ENCODE measurements around the gene RAPGEF4. TPM values are rescaled to one million over a fixed set of nuclear protein-coding genes. Genes with fewer than 3 reads are reported as not detected.
A peak's percentile ranks its signal among the peaks of the same experiment; 100 is the strongest.

Gene RAPGEF4
- total RNA-seq, 1 experiment from 2014 or later = not detected

DNA sequence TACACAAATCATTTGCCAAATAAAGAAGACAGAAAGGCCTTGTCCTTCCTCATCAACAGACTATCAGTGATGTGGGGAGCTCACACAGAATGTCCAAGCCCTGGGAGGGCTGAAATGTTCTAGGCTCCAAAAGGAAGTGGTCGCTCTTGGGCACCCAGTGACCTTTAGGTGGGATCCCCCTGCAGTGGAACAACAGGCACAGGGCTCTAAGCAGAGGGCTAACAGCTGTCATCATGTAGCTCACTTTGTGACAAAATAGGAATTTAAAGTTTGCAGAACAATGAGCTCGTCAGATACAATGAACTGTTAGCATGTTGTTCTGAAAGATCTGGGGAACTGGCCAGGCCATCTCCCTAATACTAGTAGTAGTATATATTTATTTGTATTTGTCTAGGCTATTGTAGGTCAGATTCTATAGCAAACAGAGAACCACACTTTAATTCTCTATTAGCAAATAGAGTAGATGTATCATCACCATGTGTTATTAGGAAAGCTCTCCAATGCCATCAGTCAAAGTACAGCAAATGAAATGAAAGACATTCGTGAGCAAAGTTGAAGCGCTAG lies 188.5 kb downstream of the RAPGEF4 start:
- Mint-ChIP-seq H3K4me3 (ENCODE audit: unreplicated experiment) (no peak overlapping the region), H3K9me3 (ENCODE audit: unreplicated experiment) (no peaks in the 10 kb centered on the region), H3K27me3 (ENCODE audit: insufficient read depth, unreplicated experiment) (peaks cover 8% of the 10 kb centered on the region), H3K27ac (ENCODE audit: low read depth, unreplicated experiment) (no peak overlapping the region), H3K4me1 (ENCODE audit: insufficient read depth, unreplicated experiment) (peaks cover 13% of the 10 kb centered on the region), H3K36me3 (ENCODE audit: insufficient read depth, unreplicated experiment) (no peaks in the 10 kb centered on the region)
- ChIA-PET POLR2A (interaction anchor here (0.6 to 0.8 kb wide), 3 partner anchors 9 to 109 kb away, joined by 3 to 4 read pairs (median 3); no protein-coding TSS in a partner anchor), CTCF (interaction anchor here (0.6 to 5.0 kb wide), 6 partner anchors 8 to 118 kb away, joined by 4 to 34 read pairs (median 12); no protein-coding TSS in a partner anchor)
- DNase-seq (ENCODE audit: unreplicated experiment) = no peak
- TF ChIP-seq CTCF (IDR thresholded peaks at IDR 0.05; ENCODE audit: unreplicated experiment) = no peak
- no TSS peak for BruUV-seq (replicated peaks)
- intact Hi-C loops (cut with micrococcal nuclease) = no loop called here

DNA sequence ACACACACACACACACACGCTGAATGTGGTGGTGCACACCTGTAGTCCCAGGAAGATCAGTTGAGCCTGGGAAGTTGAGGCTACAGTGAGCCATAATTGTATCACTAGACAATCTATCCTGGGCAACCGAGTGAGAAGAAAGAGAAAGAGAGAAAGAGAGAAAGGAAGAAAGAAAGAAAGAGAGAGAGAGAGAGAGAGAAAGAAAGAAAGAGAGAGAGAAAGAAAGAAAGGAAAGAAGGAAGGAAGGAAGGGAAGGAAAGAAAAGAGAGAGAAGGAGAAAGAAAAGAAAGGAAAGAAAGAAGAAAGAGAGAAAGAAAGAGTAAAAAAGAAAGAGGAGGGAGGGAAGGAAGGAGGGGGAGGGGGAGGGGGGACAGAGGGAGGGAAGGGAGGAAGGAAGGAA lies 190.0 kb downstream of the RAPGEF4 start:
- Mint-ChIP-seq H3K36me3 (ENCODE audit: insufficient read depth, unreplicated experiment) (no peaks in the 10 kb centered on the region), H3K9me3 (ENCODE audit: unreplicated experiment) (no peaks in the 10 kb centered on the region), H3K4me1 (ENCODE audit: insufficient read depth, unreplicated experiment) (peaks cover 24% of the 10 kb centered on the region), H3K27me3 (ENCODE audit: insufficient read depth, unreplicated experiment) (no peaks in the 10 kb centered on the region), H3K27ac (ENCODE audit: low read depth, unreplicated experiment) (no peak overlapping the region), H3K4me3 (ENCODE audit: unreplicated experiment) (no peak overlapping the region)
- no TSS peak for BruUV-seq (replicated peaks)
- DNase-seq (ENCODE audit: unreplicated experiment) = no peak
- TF ChIP-seq CTCF (IDR thresholded peaks at IDR 0.05; ENCODE audit: unreplicated experiment) = no peak
- POLR2A ChIA-PET = interaction anchor here (1.0 kb wide), 1 partner anchor 28 kb away, joined by 5 read pairs; no protein-coding TSS in a partner anchor
- intact Hi-C loops (cut with micrococcal nuclease) = no loop called here
- CTCF ChIA-PET = interaction anchor here (0.6 to 3.0 kb wide), 2 partner anchors 10 to 111 kb away, joined by 3 to 20 read pairs; no protein-coding TSS in a partner anchor

- intact Hi-C loops (cut with micrococcal nuclease) = no loop called here
- H3K27me3 Mint-ChIP-seq (ENCODE audit: insufficient read depth, unreplicated experiment) = no peaks in the 10 kb centered on the region
- H3K36me3 Mint-ChIP-seq (ENCODE audit: insufficient read depth, unreplicated experiment) = no peaks in the 10 kb centered on the region
- TF ChIP-seq CTCF (IDR thresholded peaks at IDR 0.05; ENCODE audit: unreplicated experiment) = no peak
- no TSS peak for BruUV-seq (replicated peaks)
- no peak for DNase-seq (ENCODE audit: unreplicated experiment)
- H3K9me3 Mint-ChIP-seq (ENCODE audit: unreplicated experiment) = no peaks in the 10 kb centered on the region
- H3K4me1 Mint-ChIP-seq (ENCODE audit: insufficient read depth, unreplicated experiment) = peaks cover 33% of the 10 kb centered on the region
- no peak overlapping the region for H3K4me3 Mint-ChIP-seq (ENCODE audit: unreplicated experiment)
- ChIA-PET CTCF (interaction anchor here (0.6 to 3.0 kb wide), 3 partner anchors 71 to 121 kb away, joined by 3 to 20 read pairs (median 6); no protein-coding TSS in a partner anchor), POLR2A (interaction anchor here (0.9 to 1.0 kb wide), 2 partner anchors 30 to 66 kb away, joined by 3 to 5 read pairs; no protein-coding TSS in a partner anchor)
- H3K27ac Mint-ChIP-seq (ENCODE audit: low read depth, unreplicated experiment) = peak overlapping the region; percentile 61
These were observed 191.4 kb downstream of the RAPGEF4 start for GRCh38 chr2:172926785-172927640.

All from MCF 10A (cell line).